MM.1S (cell line): Measurements from ENCODE around the gene DLL4.

ENCODE experiments used
- DNase-seq: peaks from one replicate; pipeline ENCODE4 v3.0.0-alpha.2; 2015
- H2AFZ ChIP-seq: fragments of 300-600 bp; sonication (generic); 2 replicates; pipeline ENCODE4 v1.6.0; 2016; ENCODE audit warnings: antibody characterized with exemption, low read length
- H3F3A ChIP-seq: fragments of 300-600 bp; sonication (generic); 2 replicates; pipeline ENCODE4 v1.6.1; 2016; ENCODE audit warnings: mild to moderate bottlenecking, antibody characterized with exemption, low read length, moderate library complexity, mixed read lengths; ENCODE audit not compliant: insufficient read depth
- H3K27ac ChIP-seq: fragments of 300-600 bp; sonication (generic); 2 replicates; pipeline ENCODE4 v1.5.1; 2016; ENCODE audit warnings: mild to moderate bottlenecking, low read length
- H3K27me3 ChIP-seq: fragments of 300-600 bp; sonication (generic); replicated peaks from 2 replicates; pipeline ENCODE4 v1.6.0; 2016; ENCODE audit warnings: low read length; ENCODE audit not compliant: insufficient read depth
- H3K36me3 ChIP-seq: fragments of 300-600 bp; sonication (generic); replicated peaks from 2 replicates; pipeline ENCODE4 v1.6.1; 2016; ENCODE audit warnings: mild to moderate bottlenecking, low read length, mixed read lengths; ENCODE audit not compliant: insufficient read depth
- H3K4me1 ChIP-seq: fragments of 300-600 bp; sonication (generic); 2 replicates; pipeline ENCODE4 v1.6.1; 2016; ENCODE audit warnings: low read length, mixed read lengths
- H3K4me2 ChIP-seq: fragments of 300-600 bp; sonication (generic); 2 replicates; pipeline ENCODE4 v1.6.0; 2016; ENCODE audit warnings: low read depth, low read length
- H3K4me3 ChIP-seq: fragments of 300-600 bp; sonication (generic); 2 replicates; pipeline ENCODE4 v1.5.1; 2016; ENCODE audit warnings: low read length, mixed read lengths
- H3K79me2 ChIP-seq: fragments of 300-600 bp; sonication (generic); 2 replicates; pipeline ENCODE4 v1.6.1; 2016; ENCODE audit warnings: mixed run types, low read length, mixed read lengths
- H3K9ac ChIP-seq: fragments of 300-600 bp; sonication (generic); 2 replicates; pipeline ENCODE4 v1.6.1; 2016; ENCODE audit warnings: low read length, mixed read lengths
- H3K9me2 ChIP-seq: fragments of 300-600 bp; sonication (generic); replicated peaks from 2 replicates; pipeline ENCODE4 v1.6.1; 2016; ENCODE audit warnings: mild to moderate bottlenecking, low read length, mixed read lengths; ENCODE audit not compliant: insufficient read depth
- H3K9me3 ChIP-seq: fragments of 300-600 bp; sonication (generic); replicated peaks from 2 replicates; pipeline ENCODE4 v1.6.1; 2016; ENCODE audit warnings: mild to moderate bottlenecking, low read length, mixed read lengths; ENCODE audit not compliant: insufficient read depth
- H4K20me1 ChIP-seq: fragments of 300-600 bp; sonication (generic); 2 replicates; pipeline ENCODE4 v1.6.1; 2016; ENCODE audit warnings: mild to moderate bottlenecking, low read length, moderate library complexity, mixed read lengths; ENCODE audit not compliant: insufficient read depth
- CTCF ChIP-seq: fragments of 300-600 bp; sonication (generic); IDR thresholded peaks from 2 replicates; pipeline ENCODE4 v1.5.1; 2016; ENCODE audit warnings: antibody characterized with exemption, low read length, mixed read lengths
- EZH2 ChIP-seq: fragments of 300-600 bp; sonication (generic); optimal IDR thresholded peaks from 2 replicates; pipeline ENCODE3; 2017; ENCODE audit warnings: low read depth, mild to moderate bottlenecking, antibody characterized with exemption, low read length, mixed read lengths
- EZH2phosphoT487 ChIP-seq: fragments of 300-600 bp; sonication (generic); IDR thresholded peaks from 2 replicates; pipeline ENCODE4 v1.6.1; 2018; ENCODE audit warnings: antibody characterized with exemption, low read length

The DLL4 gene

GRCh38 chr15:40978141-40978540 lies 49.0 kb downstream of the DLL4 start:
- H3K9ac ChIP-seq, result no peak overlapping the region
- H2AFZ ChIP-seq, result no peak overlapping the region
- TF ChIP-seq EZH2 (no peak), CTCF (no peak), EZH2phosphoT487 (no peak)
- no peaks in the 10 kb centered on the region for H3K4me1 ChIP-seq
- no peaks in the 10 kb centered on the region; the same call in none of the 2 replicates for H3K36me3 ChIP-seq
- no peaks in the 10 kb centered on the region for H3K9me3 ChIP-seq
- H3K9me2 ChIP-seq, result no peaks in the 10 kb centered on the region
- no peaks in the 10 kb centered on the region for H4K20me1 ChIP-seq
- no peak for DNase-seq
- no peaks in the 10 kb centered on the region for H3K27me3 ChIP-seq
- no peaks in the 10 kb centered on the region for H3F3A ChIP-seq
- H3K4me2 ChIP-seq, result no peak overlapping the region
- no peak overlapping the region for H3K27ac ChIP-seq
- no peak overlapping the region for H3K4me3 ChIP-seq
- H3K79me2 ChIP-seq, result no peaks in the 10 kb centered on the region

- no peaks in the 10 kb centered on the region for H3K27me3 ChIP-seq
- H3K79me2 ChIP-seq, result no peaks in the 10 kb centered on the region
- H4K20me1 ChIP-seq, result no peaks in the 10 kb centered on the region
- H3F3A ChIP-seq, result no peaks in the 10 kb centered on the region
- H3K36me3 ChIP-seq, result no peaks in the 10 kb centered on the region; the same call in none of the 2 replicates
- no peak overlapping the region for H3K4me3 ChIP-seq
- no peaks in the 10 kb centered on the region for H3K9me2 ChIP-seq
- no peak for DNase-seq
- no peak overlapping the region for H3K9ac ChIP-seq
- H3K4me1 ChIP-seq, result no peaks in the 10 kb centered on the region
- H3K9me3 ChIP-seq, result no peaks in the 10 kb centered on the region
- H3K27ac ChIP-seq, result no peak overlapping the region
- H3K4me2 ChIP-seq, result no peak overlapping the region
- no peak overlapping the region for H2AFZ ChIP-seq
- no peak for TF ChIP-seq EZH2
- no peak for TF ChIP-seq EZH2phosphoT487
- TF ChIP-seq CTCF, result no peak
Observed at GRCh38 chr15:40978562-40978961, 49.4 kb downstream of the DLL4 start.

GRCh38 chr15:40981186-40981585 lies 52.0 kb downstream of the DLL4 start:
- DNase-seq, result no peak
- H3K9ac ChIP-seq, result no peak overlapping the region
- no peaks in the 10 kb centered on the region for H3K9me2 ChIP-seq
- no peak overlapping the region for H3K4me3 ChIP-seq
- no peaks in the 10 kb centered on the region for H4K20me1 ChIP-seq
- H3K27me3 ChIP-seq, result no peaks in the 10 kb centered on the region
- no peak overlapping the region for H3K4me2 ChIP-seq
- no peaks in the 10 kb centered on the region for H3K9me3 ChIP-seq
- no peaks in the 10 kb centered on the region for H3K4me1 ChIP-seq
- TF ChIP-seq CTCF (no peak), EZH2phosphoT487 (no peak)
- no peaks in the 10 kb centered on the region for H3K79me2 ChIP-seq
- no peak overlapping the region for H2AFZ ChIP-seq
- no peaks in the 10 kb centered on the region for H3F3A ChIP-seq
- peaks cover 7% of the 10 kb centered on the region for H3K36me3 ChIP-seq
- no peak overlapping the region for H3K27ac ChIP-seq

GRCh38 chr15:40982855-40983254 lies 53.7 kb downstream of the DLL4 start:
- no peaks in the 10 kb centered on the region for H3K4me1 ChIP-seq
- H3K9ac ChIP-seq, result no peak overlapping the region
- H3K27ac ChIP-seq, result no peak overlapping the region
- H3K36me3 ChIP-seq, result peaks cover 7% of the 10 kb centered on the region
- H2AFZ ChIP-seq, result no peak overlapping the region
- no peaks in the 10 kb centered on the region for H3K79me2 ChIP-seq
- H3F3A ChIP-seq, result no peaks in the 10 kb centered on the region
- no peaks in the 10 kb centered on the region for H3K27me3 ChIP-seq
- H3K4me3 ChIP-seq, result no peak overlapping the region
- H3K9me2 ChIP-seq, result no peaks in the 10 kb centered on the region
- TF ChIP-seq EZH2, result no peak
- TF ChIP-seq CTCF, result no peak
- no peak for TF ChIP-seq EZH2phosphoT487
- no peak for DNase-seq
- no peaks in the 10 kb centered on the region for H4K20me1 ChIP-seq
- H3K4me2 ChIP-seq, result no peak overlapping the region
- H3K9me3 ChIP-seq, result no peaks in the 10 kb centered on the region
